Epidermal melanocyte (primary cell): ENCODE results near the gene UQCRH.

ENCODE experiments used
- DNase-seq: peaks from one replicate; pipeline ENCODE4 v3.0.0; 2011; ENCODE audit warnings: low spot score; ENCODE audit not compliant: insufficient read length

The UQCRH gene

DNA sequence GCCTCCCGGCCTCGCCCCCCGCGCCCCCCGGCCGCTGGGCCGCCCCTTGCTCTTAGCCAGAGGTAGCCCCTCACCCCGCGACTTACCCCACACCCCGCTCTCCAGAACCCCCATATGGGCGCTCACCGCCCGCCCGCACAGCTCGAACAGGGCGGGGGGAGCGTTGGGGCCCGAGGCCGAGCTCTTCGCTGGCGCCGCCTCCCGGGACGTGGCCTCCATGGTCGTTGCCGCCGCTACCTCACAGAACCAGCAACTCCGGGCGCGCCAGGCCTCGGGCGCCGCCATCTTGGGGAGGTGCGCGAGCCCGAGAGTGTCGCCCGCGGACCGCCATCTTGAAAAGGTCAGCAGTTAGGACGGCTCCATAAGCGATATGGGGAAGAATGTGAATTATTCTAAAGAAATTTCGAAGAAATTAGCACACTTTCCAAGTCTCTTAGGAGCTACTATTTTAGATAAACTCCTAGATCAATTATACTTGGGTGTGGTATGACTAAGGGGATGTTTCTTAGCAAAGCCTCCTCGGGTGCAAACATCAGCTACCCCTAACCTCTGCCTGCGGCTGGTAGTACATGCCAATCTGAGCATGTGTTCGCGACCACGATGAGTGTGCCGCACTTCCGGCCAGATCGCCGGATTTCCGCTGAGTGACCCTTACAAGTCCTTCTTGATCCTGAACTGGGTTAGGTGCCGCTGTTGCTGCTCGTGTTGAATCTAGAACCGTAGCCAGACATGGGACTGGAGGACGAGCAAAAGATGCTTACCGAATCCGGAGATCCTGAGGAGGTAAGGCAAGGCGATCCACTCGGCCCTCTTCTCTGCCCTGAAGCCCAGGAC, at the start of gene UQCRH, which contains the start of gene LRRC41:
UQCRH (plus strand) TSS at position 661 of the 834 bp plus-strand sequence; CDS start at position 730, 69 bp downstream.
LRRC41 (minus strand) TSS at position 579 of the 834 bp plus-strand sequence; CDS start at position 285, 294 bp downstream.
- peak; percentile 93 for DNase-seq

DNA sequence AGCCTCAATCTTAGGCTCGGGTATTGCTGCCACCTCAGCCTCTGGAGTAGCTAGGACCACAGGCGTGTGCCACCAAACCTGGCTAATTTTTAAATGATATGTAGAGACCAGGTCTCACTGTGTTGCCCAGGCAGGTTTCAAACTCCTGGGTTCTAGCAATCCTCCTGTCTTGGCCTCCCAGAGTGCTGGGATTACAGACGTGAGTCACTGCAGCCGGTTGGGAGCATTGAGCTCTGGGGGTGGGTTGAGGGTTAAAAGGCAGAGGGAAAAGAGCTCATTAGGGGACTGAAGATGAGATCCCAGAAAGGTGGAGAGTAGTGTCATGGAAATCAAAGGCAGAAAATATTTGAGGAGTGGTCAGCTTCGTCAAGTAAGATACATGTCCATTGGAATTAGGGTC, 48.8 kb upstream of the UQCRH start:
- no peak for DNase-seq

DNA sequence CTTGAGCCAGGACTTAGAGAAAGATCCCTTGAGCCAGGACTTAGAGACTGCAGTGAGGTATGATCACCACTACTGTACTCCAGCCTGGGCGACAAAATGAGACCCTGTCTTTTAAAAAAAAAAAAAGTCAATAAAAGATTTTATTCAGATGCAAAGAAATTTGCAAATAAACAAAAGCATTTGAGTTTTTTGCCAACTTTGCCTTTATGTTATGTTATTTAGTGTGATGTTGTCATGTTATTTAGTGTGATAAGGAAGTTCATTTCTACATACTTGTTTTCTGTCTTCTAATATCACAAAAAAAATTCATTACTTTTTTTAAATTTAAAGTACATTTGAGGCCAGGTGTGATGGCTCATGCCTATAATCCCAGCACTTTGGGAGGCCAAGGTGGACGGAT, 47.0 kb upstream of the UQCRH start:
- no peak for DNase-seq

DNA sequence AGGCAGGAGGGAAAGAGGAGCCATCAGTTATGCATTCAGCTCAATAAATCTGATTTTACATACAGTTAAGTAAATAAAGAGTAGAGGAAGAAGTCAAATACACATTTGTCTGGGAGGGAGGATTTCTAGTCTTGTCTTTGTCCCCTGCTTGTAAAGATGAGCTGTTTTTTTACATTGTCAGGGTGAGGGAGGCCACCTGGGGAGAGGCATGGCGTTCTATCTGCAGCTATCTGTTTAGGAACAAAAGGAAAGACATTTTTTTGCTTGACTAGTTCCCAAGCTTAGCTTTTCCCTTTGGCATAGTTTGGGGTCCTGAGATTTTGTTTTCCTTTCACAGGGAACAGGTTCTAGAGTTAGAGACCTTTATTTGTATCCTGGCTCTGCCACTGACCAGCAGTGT, 41.0 kb upstream of the UQCRH start:
- DNase-seq: no peak

DNA sequence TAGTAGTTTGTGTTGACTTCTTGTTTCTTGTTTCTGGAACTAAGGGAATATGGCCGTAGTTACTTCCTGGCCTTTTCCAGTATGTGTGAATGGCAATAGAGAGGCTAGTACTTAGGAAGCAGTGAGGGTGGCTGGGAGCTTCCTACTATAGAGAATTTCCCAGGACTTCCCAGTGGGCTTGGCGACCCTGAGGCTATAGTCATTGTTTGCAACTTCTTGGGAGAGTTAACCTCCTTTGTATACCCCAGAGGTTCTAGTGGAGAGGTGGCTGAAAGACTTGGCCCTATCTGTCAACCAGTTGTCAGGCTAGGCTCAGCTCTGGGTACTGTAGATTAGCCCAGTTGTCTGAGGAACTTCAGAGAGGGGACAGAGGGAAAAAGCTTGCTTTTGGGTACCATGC, 40.4 kb upstream of the UQCRH start:
- no peak for DNase-seq

DNA sequence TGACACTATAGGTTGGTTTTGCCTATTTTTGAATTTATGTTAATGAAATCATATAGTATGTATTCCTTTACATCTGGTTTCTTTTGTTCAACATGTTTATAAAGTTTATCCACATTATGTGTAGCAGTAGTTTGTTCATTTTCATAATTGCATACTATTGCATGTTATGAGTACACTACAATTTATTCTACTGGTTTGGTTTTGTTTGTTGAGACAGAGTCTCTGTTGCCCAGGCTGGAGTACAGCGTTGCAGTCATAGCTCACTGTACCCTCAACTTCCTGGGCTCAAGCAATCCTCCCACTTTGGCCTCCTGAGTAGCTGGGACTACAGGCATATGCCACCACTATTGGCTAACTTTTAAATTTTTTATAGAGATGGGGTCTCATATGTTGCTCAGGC, 34.9 kb upstream of the UQCRH start:
- DNase-seq: no peak

DNA sequence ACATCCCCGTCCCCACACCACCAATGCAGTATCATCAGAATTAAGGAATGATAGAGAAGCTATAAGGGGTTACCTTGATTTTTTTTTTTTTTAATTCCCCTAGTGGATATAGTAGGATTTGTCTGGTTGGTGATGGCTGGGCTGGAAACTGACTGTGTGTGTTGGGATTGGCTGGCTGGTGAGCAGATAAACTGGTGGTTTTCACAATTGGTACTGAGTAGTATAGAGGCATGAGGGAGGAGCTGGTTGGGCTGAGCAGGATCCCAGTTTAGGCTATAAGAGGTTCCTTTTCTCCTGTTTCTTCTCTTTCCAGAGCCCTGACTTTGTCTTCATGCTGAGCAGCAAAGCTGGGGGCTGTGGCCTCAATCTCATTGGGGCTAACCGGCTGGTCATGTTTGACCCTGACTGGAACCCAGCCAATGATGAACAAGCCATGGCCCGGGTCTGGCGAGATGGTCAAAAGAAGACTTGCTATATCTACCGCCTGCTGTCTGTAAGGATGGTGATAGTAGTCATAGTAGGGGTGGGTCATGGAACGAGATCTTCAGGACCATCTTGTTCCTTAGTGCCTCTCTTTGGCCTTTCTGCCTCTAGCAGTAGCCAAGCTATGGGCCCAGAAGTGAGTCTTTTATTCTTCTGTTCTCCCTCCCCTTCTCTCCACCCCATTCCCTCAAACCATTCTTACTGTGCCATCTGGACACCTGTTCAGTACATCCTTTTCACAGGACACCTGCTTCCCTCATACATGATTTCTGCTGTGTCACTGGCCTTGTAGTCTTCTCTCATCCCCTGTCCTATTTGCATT, 29.1 kb upstream of the UQCRH start:
- DNase-seq: no peak

DNA sequence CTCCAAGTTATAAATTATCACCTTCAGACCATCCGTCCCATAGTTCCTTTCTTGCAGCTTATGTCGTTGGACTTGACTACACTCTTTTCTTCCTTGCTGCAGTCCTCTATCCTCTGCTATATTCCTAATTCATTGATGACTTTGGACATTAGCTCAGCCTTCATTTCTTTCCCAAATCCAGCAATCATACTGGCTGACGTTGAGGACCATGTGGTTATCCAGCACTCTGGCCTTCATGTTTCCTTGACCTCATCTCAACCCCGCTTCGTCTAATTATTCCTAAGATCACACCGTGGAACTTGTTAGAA, 28.5 kb upstream of the UQCRH start:
- no peak for DNase-seq

DNA sequence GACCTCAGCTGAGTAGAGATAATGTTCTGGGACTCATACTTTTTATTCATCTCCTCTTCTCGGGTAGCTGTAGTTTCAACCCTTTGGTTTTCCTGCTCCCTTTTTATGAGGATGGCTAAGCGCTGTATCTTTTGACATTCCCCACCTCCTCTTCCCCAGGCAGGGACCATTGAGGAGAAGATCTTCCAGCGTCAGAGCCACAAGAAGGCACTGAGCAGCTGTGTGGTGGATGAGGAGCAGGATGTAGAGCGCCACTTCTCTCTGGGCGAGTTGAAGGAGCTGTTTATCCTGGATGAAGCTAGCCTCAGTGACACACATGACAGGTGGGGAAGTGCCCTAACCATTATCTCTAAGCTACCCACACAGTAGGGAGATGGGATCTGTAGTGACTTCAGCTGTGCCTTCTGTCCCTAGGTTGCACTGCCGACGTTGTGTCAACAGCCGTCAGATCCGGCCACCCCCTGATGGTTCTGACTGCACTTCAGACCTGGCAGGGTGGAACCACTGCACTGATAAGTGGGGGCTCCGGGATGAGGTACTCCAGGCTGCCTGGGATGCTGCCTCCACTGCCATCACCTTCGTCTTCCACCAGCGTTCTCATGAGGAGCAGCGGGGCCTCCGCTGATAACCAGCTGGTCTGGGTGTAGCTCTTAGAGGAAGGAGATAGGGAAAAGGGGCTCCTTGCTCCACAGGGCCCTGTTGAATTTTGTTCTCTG, 25.7 kb upstream of the UQCRH start:
- DNase-seq: no peak

DNA sequence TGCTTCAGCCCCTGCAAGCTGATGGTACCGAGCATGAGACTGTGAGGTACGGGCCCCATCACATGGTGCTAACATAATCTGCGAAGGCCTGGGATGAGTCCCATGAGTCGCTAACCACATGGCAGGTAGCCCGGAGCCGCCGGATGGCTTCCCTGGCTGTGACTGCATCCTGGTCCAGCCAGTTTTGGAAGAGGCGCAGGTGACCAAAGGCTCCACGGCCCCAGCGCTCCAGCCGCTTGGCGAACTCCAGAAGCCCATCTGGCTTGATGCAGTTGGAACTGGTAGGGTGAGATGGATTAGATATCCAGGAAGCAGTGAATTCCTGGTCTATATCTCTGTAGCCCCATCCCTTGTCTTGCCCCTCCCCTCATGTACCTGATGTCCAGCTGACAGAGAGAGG, 24.7 kb upstream of the UQCRH start:
- no peak for DNase-seq

DNA sequence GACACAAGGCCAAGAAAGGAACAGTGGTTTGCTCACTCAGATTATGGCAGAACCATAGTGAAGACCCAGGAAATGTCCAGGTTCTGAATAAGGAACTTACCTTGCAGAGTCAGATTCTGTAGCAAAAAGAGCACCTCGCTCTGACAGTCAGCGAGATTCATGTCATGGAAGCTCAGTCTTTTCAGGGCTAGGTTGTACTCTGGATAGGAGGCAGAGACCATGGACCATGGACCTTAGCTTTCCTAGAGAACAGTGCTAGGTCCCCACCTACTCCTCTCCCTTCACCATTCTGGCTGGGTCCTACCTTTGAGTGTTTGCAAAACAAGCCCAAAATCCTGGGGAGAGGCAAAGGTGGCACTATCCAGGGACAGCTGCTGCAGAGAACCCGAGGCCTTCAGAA, 23.4 kb upstream of the UQCRH start:
- DNase-seq: no peak

DNA sequence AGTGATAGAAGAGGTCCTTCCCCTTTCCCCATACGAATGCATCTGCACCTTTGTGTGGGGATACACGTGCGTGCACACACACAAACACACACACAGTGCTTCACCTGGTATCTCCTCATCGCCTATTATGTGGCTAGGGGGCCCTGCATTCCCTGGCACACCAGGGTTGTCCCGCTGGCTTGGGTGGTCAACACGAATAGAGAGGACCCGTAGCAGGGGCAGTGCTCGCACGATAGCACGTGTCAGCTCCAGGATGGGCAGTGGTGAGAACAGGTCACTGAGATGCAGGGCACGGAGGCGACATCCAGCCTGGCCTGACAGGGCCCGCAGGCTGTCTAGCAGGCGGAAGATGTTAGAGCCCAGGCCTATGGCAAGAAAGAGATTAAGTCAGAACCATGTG, 22.5 kb upstream of the UQCRH start:
- no peak for DNase-seq

DNA sequence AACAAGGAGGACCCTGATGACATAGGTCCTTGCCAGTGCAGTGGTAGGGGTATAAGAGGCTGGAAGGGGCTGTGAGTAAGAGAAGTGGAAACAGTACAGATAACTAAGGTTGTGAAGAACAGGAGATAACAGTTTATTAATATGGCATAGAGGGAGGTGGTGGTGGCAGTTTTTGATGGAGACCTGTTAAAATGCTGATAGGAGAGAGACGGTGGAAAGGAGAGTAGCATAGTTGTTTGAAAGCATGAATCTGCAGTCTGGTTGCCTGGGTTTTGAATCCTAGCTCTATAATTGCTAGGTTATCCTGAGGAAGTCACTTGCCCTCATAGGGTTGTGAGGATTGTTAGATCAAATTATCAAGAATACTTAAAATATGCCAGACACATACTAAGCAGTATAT, 19.4 kb upstream of the UQCRH start:
- DNase-seq: no peak

DNA sequence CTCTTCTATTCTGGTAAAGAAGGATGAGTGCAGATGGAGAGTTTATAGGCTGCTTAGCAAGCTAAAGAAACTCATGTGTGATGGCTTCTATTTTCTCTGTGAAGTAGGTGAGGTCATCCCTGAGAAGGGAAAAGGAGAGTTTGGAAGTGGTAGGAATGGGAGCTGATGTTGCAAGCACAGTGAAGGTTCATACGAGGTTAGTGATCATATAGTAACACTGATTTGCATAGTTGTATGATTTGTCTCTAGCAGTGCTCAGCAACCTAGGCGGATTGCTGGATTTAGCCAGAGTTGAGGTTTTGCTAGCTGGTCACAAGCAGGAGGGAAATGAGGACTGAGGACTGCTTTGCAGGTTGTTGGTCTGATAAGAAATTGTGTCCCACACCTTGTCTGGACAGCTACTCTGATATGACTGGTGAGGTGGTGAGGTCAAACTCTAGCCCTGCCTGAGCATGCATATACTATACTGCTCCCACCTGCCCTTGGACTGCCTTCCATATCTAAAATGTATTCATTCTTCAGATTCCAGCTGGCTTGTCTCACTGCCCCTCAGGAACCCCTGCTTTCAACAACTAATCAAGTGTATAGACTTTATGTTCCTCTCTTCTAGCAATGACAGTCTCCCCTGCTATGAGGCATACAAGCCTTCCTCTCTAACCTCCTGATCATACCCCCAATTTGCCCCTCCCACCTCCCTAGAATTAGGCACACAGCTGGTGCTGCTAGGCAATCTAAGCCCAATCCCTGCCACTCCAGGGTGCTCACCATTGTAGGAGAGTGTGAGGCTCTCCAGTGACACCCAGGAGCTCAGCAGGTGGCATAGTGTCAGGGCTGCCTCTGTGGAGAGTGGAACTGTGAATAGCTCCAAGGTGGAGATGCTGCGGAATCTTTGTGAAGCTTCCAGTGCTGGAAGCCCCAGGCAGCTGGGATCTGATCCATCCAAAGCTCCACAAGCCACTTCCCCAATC, 18.6 kb upstream of the UQCRH start:
- DNase-seq: no peak

DNA sequence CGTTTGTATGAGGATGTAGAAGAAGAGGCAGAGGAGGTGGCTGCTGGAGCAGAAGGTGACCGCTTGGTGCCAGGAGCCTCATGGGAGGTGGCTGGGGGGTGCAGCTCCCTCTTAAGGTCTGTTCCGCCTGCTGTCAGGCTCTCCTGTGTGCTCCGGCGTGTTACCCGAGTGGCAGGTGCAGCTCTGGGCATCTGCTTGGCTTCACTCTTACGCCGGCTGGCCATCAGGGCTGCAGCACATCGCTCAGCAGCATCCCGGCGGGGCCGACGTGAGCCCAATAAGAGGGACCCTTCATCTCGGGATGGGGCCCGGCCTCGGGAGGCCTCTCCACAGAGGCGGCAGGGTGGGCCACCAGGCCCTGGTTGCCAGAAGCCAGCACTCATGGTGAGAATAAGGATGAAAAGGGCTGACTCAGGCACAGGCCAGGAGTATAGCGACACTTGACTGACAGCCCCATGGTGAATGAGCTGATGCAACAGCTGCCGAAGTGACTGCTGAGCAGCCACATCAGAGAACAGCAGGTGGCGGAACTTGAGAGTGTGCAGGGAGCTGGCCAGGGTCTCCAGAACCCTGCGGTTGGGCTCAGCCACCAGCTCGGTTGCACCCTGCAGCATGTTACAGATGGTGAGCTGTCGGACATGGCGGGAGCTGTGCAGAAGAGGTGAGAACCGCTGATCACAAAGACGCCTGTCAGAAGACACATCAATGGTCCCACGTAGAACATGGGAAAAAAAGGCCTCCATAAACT, 17.6 kb upstream of the UQCRH start:
- no peak for DNase-seq

DNA sequence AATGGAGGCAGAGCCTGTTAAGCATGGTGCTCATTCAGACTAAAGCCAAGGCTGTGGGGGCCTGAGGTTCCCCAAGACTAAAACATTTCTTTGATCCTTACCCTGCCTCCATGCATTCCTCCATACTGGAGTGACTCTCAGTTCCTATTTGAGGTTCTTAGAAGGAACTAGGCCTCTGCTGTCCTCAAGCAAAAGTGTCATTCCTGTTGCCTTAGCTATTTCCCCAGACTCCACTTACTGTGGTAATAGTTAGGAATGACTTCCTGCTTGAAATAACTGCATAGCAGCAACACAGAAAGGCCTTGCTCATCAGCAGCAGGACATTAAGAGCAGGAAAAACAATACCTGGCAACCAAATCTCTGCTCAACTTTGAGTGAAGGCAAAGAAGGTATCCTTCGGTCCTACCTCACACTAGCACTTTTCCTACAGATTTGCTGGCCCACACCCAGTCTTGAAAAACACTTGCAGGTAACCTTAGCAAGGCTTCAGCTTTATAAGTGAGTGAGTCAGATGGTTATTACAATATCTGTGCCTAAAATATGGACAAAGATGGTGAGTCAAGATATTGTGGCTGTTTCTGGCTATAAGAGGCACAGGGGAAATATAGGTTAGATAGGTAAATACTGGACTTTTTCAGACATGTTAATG, 14.9 kb upstream of the UQCRH start:
- DNase-seq: no peak

DNA sequence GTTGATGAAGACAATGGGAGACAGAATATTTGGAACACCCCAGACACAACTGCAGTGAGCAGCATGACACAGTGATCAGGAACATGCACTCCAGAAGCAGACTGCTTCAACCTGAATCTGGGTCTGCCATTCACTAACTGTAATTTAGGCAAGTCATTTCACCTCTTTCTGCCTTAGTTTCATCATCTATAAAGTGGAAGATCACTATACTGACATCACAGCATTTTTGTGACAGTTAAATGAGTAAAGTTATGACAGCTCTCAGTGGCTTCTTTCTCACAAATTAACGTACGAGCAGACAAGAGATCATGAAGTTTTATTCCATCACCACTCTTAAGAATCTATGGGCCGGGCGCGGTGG, 14.4 kb upstream of the UQCRH start:
- no peak for DNase-seq

DNA sequence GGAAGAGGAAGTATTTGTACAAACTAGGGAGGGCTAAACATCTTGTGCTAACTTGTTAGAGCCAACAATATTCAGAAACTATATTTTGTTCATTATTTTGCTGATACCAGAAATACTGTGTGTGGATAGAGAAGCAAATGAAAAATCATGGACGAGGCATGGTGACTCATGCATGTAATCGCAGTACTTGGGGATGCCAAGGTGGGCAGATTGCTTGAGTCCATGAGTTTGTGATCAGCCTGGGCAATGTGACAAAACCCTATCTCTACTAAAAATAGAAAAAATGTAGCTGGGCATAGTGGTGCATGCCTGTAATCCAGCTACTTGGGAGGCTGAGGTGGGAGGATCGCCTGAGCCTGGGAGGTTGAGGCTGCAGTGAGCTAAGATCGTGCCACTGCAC, 13.5 kb upstream of the UQCRH start:
- no peak for DNase-seq

DNA sequence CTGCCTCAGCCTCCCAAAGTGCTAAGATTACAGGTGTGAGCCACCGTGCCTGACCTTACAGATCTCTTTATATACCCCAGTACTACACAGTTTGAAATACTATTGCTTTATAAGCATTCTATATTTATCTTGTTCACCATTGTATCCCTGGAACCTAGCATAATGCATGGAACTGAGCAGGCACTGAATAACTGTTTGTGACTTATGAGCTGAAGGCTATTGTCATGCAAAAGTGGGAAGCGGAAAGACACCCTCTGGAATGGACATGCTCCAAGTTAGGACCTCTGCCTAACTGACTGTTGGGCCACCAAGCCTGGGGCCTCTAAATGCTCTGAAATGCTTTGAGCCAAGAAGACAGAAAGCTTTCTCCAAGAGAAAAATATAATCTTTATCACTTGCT, 8.2 kb upstream of the UQCRH start:
- no peak for DNase-seq

DNA sequence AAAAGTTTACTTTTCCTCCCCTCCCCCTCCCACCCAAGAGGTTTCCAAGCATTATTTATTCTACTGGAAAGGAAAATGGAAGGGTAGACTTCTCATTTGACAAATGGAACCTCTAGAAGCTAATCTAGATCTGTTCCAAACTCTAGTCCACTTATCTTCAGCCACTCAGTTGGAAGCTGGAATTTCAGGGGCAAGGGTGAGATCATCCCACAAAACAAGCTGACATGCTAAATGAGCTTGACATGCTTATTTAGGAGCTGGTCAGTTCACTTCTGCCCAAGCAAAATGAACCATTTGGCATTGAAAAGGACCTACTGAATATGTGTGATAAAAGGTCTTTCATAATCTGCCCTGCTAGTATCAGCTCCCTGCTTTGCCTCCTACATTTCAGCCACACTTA, 5.1 kb upstream of the UQCRH start:
- DNase-seq: no peak
